NCI-H146 (cell line): Measurements from ENCODE around the gene MAGI1.

Source experiments
- DNase-seq: peaks from one replicate; lab custom pipeline; 2025; lab: John Stamatoyannopoulos, UW

The MAGI1 gene

GRCh38 chr3:66012711-66013110 is 26.0 kb downstream of the MAGI1 start:
- DNase-seq: no peak

DNA sequence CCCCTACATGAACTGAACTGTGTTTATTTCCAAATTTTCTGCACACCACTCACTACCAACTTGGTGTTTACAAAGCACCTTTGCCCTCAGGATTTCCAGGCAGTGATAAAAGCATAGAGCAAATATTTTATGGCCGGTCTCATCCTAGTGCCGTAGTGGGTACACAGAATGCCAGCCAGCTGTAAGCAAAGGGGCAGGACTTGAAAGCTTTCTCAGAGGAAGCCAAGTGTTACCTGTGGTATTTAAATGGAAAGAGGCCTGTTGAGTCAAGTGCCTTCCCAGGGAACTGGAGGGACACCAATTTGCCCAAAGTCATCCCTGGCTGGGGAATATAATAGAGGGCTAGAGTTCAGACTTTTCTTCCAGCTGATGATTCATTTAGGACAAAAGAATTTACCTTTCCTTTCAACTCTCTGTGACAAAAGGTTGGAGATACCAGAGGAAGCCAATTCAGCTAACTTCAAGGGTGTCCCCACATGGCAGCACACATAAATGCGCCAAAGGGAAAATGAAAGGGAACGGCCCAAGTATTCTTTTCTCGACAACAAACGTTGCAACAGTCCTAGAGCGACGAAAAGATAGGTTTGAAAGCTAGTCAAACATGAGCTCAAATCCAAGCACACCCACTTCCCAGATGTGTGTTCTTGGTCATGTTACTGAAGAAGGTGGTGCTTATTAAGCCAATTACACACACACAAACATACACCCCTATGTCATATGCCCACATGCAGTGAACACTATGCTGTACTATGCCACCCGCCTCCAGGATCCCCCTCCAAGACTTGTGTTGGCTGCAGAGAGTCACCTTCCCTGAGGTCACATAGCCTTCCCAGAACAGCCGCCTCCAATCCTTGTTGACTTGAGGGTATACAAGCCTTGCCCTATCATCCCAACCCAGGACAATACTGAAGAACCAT is 27.7 kb downstream of the MAGI1 start:
- DNase-seq: no peak

GRCh38 chr3:66010348-66010738 is 28.4 kb downstream of the MAGI1 start:
- DNase-seq: no peak

DNA sequence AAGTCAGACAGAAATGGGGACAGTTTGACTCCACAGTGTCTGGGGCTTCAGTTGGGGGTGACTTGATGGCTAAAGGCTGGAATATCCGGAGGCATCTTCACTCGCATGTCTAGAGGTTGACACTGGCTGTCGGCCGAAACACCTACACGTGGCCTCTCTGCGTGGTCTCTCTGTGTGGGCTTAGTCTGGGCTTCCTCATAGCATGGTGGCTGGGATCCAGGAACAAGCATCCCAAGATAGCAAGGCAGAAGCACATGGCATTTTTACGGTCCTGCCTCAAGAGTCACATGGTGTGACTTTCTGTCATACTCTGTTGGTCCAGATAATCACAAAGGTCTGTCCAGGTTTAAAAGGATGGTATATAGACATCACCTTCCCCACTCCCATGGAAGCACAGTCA is 34.5 kb downstream of the MAGI1 start:
- DNase-seq: no peak

DNA sequence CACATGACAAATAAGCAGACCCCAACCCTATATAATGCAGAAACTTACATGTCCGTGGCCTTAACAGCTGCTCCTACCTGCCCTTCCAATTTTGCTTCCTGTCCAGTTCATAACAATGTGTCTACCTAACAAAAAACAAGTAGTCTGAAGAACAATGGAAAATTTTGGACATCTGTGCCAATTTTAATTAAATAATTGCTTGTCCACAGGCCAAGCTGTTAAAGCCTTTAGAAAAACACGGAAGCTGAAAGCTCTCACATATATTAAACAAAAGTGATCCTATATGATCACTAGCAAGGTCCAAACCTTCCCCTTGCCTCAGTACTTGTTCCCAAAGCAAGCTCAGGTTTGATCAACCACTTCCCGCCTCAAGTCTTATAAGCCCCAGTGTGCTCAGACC is 37.1 kb downstream of the MAGI1 start:
- no peak for DNase-seq

DNA sequence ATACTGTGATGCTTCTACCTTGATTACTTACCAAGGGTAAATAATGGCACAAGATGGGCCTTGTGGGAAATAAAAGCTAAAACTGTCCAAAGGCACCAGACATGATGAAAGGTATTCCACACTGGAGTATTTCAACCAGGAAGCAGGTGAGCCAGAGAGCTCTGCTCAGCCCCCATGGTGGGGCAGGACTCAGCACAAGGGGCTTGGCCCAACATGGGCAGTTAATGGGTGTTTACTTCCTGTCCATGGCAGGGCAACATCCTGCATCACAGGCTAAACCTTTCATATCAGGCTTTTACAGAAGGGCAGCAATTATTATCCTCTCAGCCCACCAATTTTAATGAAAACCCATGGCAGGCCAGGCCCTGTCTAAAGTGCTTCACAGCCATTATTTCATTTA is 38.2 kb downstream of the MAGI1 start:
- no peak for DNase-seq

DNA sequence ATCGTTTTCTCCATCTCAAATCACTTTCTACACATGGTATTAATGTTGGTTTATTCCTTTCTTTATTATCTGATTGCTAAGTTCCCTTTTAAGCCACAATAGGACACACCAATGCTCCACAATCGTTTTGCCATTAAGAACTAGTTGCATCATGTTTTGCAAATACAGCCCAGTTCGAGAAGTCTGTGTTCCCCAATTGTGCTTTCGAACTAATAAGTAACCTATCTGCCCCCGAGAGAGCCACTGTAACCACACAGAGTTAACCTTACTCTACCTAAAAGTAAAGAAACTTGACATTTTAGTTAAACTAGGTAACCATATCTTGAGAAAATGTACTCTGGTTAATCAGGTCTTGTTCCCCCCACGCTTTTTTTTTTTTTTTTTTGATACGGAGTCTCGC is 39.1 kb downstream of the MAGI1 start:
- no peak for DNase-seq

- no peak for DNase-seq
Measured at GRCh38 chr3:65996589-65996988, 42.1 kb downstream of the MAGI1 start.

DNA sequence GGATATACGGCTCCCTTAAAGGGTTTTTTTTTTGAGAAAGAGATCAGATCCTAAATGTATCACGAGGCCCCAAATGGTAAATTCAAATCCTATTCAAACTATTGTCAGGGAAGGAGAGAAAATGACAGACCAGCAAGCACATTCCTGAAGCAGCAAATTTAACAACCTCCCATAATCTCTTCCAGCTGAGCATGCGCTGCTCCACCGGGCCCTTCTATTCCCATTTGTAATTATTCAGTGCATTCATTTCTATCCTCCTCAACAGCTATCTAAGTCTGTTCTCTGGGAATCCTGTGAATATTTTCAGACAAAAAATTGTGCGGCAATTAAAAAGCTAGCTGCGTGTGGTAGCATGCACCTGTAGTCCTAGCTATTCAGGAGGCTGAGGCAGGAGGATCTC is 43.2 kb downstream of the MAGI1 start:
- DNase-seq: no peak

GRCh38 chr3:65995030-65995429 is 43.7 kb downstream of the MAGI1 start:
- DNase-seq: no peak

GRCh38 chr3:65993134-65993900 is 45.4 kb downstream of the MAGI1 start:
- DNase-seq: no peak

DNA sequence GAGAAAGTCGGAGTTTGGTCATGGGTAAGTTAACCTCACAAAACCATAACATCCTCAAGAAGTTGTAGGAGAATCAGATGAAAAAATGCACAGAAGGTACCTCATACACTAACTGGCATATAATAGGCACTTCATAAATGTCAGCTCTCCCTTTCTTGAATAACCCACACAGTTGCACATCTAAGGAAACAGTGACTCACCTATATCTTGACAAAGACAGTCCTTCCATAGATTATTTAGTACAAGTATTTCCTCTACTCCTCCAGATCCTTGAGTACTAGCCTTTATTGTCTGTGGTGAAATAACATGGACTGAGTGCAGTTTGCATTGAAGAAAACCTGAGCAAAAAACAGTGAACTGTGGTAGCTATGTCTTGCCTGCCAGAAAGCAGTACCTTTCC is 46.6 kb downstream of the MAGI1 start:
- DNase-seq: no peak

DNA sequence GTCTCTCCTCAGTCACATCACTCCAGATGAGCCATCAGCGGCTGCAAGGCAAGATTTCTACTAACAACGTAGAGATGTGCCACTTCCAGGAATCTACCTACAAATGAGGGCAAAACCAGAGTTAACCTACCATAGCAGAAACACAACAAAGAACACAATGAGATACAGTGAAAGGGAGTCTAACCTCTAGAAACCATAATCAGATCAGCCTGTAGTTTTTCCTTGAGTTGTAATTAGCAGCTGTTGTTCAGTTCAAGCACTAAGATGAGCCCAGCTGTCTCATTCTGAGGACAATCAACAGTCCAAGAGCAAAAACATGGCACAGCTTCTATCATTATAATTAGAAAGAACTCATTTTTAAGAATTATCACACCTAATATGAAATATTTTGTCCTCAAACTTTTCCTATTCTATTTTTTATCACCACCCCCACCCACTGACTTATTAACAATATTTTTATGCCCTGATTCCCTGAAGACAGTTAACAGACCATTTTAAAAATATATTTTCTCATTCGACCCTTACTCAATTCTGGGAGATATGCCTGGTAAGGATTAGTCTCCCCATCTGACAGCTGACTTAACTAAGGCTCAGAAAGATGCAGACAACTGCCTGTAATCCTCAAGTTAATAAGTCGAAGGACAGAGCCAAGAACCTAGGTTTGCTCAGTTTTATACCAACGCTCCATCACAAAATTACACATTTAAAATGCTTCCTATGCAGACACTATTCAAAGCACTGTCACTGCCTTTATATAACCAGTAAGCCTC is 50.1 kb downstream of the MAGI1 start:
- DNase-seq: no peak

DNA sequence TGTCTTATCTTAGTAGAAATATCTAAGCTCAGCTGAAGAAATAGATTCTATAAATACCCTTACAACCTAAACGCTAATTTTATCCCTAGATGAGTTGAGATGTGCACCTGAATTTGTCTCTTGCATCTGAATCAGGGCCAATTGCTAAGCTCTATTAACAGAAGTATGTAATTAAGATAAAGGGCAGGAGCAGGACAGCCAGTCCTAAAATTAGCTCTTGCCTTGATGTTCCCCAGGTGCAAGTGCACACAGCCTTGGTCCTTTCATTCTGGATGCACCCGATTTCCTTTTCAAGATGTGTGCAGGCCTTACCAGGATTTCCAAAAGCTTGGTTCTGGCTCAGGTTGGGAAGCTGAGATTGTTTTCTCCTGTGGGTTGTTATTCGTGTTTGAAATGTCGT is 52.4 kb downstream of the MAGI1 start:
- DNase-seq: no peak

DNA sequence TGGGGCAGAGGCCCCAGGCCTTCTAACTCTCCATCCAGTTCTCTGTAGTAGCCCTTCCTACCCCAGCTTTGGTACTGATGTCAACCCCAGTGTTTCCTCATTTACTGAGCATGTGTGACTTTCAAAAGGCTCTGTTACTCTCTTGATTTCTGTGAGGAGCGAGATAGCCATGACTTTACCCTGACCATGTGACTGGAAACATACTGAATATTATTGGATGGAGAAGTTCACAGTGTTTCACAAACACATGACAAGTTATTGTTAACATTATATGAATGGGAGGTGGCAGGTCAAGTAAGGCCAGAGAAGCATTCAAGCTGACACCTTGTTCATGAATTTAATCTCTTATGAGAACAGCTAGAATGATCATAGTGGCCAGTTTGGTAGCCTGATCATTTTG is 53.7 kb downstream of the MAGI1 start:
- DNase-seq: no peak

GRCh38 chr3:65983100-65983499 is 55.6 kb downstream of the MAGI1 start:
- no peak for DNase-seq

DNA sequence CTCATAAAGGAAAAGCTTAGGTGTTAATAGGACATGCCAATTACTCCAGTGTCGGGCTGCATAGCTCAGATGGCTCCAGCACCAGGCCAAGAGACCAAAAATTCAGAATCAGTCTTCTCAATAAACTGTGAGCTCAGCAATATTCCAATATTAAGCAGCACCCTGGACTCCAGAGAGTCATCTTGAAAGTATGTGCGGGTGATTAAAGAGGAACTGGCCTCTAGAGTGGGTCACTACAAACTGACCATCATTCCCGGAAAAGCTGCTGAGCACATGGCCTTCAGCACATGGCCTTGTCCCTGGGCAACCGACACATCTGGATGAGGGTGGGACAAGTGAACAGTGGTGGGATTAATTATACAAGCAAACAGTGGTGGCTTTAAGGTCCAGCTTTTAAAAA is 59.0 kb downstream of the MAGI1 start:
- DNase-seq: no peak

DNA sequence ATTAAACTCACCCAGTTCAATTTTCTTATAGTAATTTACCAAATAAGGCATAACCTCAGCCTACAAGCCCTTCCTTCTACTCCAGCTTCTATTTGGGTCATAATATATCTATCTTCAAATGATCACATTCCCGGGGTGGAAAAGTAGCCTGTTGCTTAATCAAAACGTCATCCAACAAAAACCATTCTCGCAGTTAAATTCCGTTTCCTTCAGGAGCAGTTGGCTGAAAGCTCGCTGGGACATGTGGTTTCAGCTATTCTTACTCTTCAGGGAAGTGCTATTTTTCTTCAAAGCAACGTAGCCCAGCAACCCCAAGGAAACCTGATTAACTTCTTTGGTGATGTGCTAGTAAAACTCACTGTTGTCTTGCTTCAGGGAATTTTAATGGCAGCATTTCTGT is 59.6 kb downstream of the MAGI1 start:
- DNase-seq: no peak

DNA sequence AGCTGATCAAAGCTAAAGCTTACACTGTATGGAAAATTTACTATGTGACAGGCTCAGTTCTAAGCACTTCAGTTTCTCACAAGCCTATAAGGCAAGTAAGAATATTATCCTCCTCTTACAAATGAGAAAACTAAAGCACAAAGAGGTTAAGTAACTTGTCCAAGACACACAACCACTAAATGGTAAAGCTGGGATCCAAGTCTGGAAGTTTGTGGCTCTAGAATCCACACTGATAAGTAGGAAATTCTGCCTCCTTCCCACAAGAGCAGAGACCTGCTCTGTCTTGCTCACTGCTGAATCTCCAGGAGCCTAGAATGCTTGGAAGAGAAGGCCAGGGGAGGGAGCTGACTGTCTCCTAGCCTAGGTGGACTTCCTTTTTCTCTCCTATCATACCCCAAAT is 60.6 kb downstream of the MAGI1 start:
- DNase-seq: no peak

DNA sequence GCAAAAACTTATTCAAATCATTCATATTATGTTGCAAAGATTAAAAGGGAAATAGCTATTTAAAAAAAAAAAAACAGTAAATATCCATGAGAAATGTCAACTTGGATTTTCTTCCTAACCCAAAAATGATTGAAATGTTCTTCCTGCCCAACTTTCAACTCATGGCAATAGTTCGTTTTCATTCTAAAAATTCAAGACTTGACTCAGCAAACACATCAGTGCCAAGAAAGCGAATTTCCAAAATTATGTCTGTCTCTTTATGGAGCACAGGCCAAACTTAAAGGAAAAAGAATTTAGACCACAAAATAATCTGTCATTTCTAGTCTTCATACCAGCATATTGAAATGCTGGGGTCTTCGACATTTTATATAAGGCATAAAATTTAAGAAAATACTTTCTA is 63.7 kb downstream of the MAGI1 start:
- no peak for DNase-seq

DNA sequence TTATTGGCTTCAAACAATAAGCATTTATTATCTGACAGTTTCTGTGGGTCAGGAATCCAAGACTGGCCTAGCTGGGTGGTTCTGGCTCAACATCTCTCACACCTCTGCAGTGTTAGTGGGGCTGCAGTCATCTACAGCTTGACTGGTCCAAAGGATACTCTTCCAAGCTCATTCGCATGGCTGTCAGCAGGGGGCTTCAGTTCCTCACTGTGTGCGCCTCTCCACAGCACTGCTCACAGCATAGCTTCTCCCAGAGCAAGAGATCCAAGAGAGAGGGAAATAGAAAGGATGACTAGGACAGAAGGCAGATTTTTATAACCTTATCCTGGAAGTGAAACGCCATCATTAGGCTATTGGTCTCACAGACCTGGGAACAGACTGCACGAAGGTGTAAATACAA is 64.2 kb downstream of the MAGI1 start:
- DNase-seq: no peak

- DNase-seq: no peak
Measured at GRCh38 chr3:65972765-65973164, 66.0 kb downstream of the MAGI1 start.
